ENCODE data around the gene DDX25. TPM values are rescaled to one million over a fixed set of nuclear protein-coding genes. Genes with fewer than 3 reads are reported as not detected.

Gene DDX25
- total RNA-seq, 1 experiment from 2014 or later = 0.37 TPM

DNA sequence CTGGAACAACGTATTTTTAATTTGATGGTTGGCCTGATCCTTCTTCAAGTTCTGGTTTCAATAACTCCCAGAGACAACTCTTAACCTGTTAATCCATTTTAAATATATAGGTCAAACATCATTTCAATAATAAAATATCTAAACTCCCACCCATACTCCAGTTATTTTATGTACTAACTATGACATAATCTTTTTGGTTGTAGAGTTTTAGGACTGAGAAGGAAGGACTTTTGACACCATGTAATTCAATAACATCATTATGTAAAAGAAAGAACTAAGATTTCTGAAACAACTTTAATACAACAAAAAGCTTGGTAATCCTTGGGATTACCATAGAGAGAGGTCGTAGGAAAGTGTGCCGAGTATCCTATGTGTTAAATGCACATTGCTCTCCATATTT lies 73.0 kb downstream of the DDX25 start:
- intact Hi-C loops (cut with micrococcal nuclease) = no loop called here
- BruUV-seq (replicated peaks) = no TSS peak
- Histone ChIP-seq H3K9ac (ENCODE audit: low read length) (no peak overlapping the region), H3K4me3 (replicated peaks in 1 of 2; ENCODE audit: low read depth in 1 of 2, low read length in 2 of 2) (no peak overlapping the region), H3K36me3 (ENCODE audit: control insufficient read depth in 1 of 2, insufficient read depth in 2 of 2, low read length in 2 of 2) (no peaks in the 10 kb centered on the region), H4K20me1 (ENCODE audit: insufficient read depth) (no peaks in the 10 kb centered on the region), H3K79me2 (ENCODE audit: insufficient read depth, low read length) (no peaks in the 10 kb centered on the region), H3K27me3 (ENCODE audit: insufficient read depth, low read length) (no peaks in the 10 kb centered on the region), H3K4me2 (ENCODE audit: low read length) (no peak overlapping the region), H2AFZ (ENCODE audit: low read depth, low read length, poor library complexity, severe bottlenecking) (no peak overlapping the region), H3K9me2 (ENCODE audit: insufficient read depth) (no peaks in the 10 kb centered on the region), H3K9me3 (ENCODE audit: control insufficient read depth in 1 of 2, insufficient read depth in 1 of 2, low read depth in 1 of 2, low read length in 2 of 2) (no peaks in the 10 kb centered on the region), H3K4me1 (ENCODE audit: control insufficient read depth in 1 of 2, insufficient read depth in 2 of 2, low read length in 2 of 2) (no peaks in the 10 kb centered on the region), H3K27ac (ENCODE audit: low read depth, low read length) (no peak overlapping the region)
- ChIA-PET CTCF (no interaction called here), POLR2A (no interaction called here), RAD21 (ENCODE audit: low non-redundant PET in 1 of 2, low total read pairs in 2 of 2, uncharacterized antibody in 2 of 2, unreplicated experiment in 2 of 2) (no interaction called here)
- no peak for ATAC-seq
- TF ChIP-seq ZNF274 (IDR thresholded peaks at IDR 0.05; ENCODE audit: low read depth, low read length) = no peak
- TF ChIP-seq SP1 (IDR thresholded peaks at IDR 0.05; ENCODE audit: low read depth) = no peak
- TF ChIP-seq SRF (IDR thresholded peaks at IDR 0.05; ENCODE audit: low read depth) = no peak
- no peak for TF ChIP-seq CEBPB (IDR thresholded peaks at IDR 0.05; ENCODE audit: low read depth)
- TF ChIP-seq ATF3 (IDR thresholded peaks at IDR 0.05) = no peak
- no peak for TF ChIP-seq YY1 (IDR thresholded peaks at IDR 0.05; ENCODE audit: extremely low read depth, insufficient replicate concordance, low read depth, low read length)
- TF ChIP-seq EZH2phosphoT487 (IDR thresholded peaks at IDR 0.05; ENCODE audit: borderline replicate concordance) = no peak
- no peak for TF ChIP-seq SIN3A (IDR thresholded peaks at IDR 0.05; ENCODE audit: low read depth)
- no peak for TF ChIP-seq POLR2A (IDR thresholded peaks at IDR 0.05; ENCODE audit: borderline replicate concordance, extremely low read depth, insufficient read depth, insufficient read length)
- no peak for TF ChIP-seq POLR2AphosphoS5 (IDR thresholded peaks at IDR 0.05; ENCODE audit: low read depth, low read length)
- TF ChIP-seq TCF7L2 (IDR thresholded peaks at IDR 0.05; ENCODE audit: borderline replicate concordance, extremely low read depth, insufficient read depth, insufficient read length) = no peak
- no peak for DNase-seq (ENCODE audit: low read depth, low spot score)

- ChIA-PET POLR2A (no interaction called here), CTCF (no interaction called here), RAD21 (ENCODE audit: low non-redundant PET in 1 of 2, low total read pairs in 2 of 2, uncharacterized antibody in 2 of 2, unreplicated experiment in 2 of 2) (no interaction called here)
- H3K9me3 ChIP-seq (ENCODE audit: control insufficient read depth in 1 of 2, insufficient read depth in 1 of 2, low read depth in 1 of 2, low read length in 2 of 2) = no peaks in the 10 kb centered on the region
- no peaks in the 10 kb centered on the region for H4K20me1 ChIP-seq (ENCODE audit: insufficient read depth)
- H3K9ac ChIP-seq (ENCODE audit: low read length) = no peak overlapping the region
- H3K4me1 ChIP-seq (ENCODE audit: control insufficient read depth in 1 of 2, insufficient read depth in 2 of 2, low read length in 2 of 2) = no peaks in the 10 kb centered on the region
- H3K27ac ChIP-seq (ENCODE audit: low read depth, low read length) = no peak overlapping the region
- no peaks in the 10 kb centered on the region for H3K9me2 ChIP-seq (ENCODE audit: insufficient read depth)
- no peaks in the 10 kb centered on the region for H3K79me2 ChIP-seq (ENCODE audit: insufficient read depth, low read length)
- no peak overlapping the region for H2AFZ ChIP-seq (ENCODE audit: low read depth, low read length, poor library complexity, severe bottlenecking)
- no peak overlapping the region for H3K4me2 ChIP-seq (ENCODE audit: low read length)
- DNase-seq (ENCODE audit: low read depth, low spot score) = no peak
- BruUV-seq (replicated peaks) = no TSS peak
- intact Hi-C loops (cut with micrococcal nuclease) = no loop called here
- ATAC-seq = no peak
- no peaks in the 10 kb centered on the region for H3K36me3 ChIP-seq (ENCODE audit: control insufficient read depth in 1 of 2, insufficient read depth in 2 of 2, low read length in 2 of 2)
- H3K27me3 ChIP-seq (ENCODE audit: insufficient read depth, low read length) = no peaks in the 10 kb centered on the region
- no peak overlapping the region for H3K4me3 ChIP-seq (replicated peaks in 1 of 2; ENCODE audit: low read depth in 1 of 2, low read length in 2 of 2)
- TF ChIP-seq SRF (IDR thresholded peaks at IDR 0.05; ENCODE audit: low read depth) = no peak
- no peak for TF ChIP-seq ATF3 (IDR thresholded peaks at IDR 0.05)
- no peak for TF ChIP-seq SP1 (IDR thresholded peaks at IDR 0.05; ENCODE audit: low read depth)
- TF ChIP-seq, protein P1, sequence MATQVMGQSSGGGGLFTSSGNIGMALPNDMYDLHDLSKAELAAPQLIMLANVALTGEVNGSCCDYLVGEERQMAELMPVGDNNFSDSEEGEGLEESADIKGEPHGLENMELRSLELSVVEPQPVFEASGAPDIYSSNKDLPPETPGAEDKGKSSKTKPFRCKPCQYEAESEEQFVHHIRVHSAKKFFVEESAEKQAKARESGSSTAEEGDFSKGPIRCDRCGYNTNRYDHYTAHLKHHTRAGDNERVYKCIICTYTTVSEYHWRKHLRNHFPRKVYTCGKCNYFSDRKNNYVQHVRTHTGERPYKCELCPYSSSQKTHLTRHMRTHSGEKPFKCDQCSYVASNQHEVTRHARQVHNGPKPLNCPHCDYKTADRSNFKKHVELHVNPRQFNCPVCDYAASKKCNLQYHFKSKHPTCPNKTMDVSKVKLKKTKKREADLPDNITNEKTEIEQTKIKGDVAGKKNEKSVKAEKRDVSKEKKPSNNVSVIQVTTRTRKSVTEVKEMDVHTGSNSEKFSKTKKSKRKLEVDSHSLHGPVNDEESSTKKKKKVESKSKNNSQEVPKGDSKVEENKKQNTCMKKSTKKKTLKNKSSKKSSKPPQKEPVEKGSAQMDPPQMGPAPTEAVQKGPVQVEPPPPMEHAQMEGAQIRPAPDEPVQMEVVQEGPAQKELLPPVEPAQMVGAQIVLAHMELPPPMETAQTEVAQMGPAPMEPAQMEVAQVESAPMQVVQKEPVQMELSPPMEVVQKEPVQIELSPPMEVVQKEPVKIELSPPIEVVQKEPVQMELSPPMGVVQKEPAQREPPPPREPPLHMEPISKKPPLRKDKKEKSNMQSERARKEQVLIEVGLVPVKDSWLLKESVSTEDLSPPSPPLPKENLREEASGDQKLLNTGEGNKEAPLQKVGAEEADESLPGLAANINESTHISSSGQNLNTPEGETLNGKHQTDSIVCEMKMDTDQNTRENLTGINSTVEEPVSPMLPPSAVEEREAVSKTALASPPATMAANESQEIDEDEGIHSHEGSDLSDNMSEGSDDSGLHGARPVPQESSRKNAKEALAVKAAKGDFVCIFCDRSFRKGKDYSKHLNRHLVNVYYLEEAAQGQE (IDR thresholded peaks at IDR 0.05; ENCODE audit: low read depth) = no peak
- no peak for TF ChIP-seq ELF1 (IDR thresholded peaks at IDR 0.05; ENCODE audit: borderline replicate concordance, low read depth)
- TF ChIP-seq TCF7L2 (IDR thresholded peaks at IDR 0.05; ENCODE audit: borderline replicate concordance, extremely low read depth, insufficient read depth, insufficient read length) = no peak
- TF ChIP-seq ZBTB33 (IDR thresholded peaks at IDR 0.05; ENCODE audit: extremely low read depth, insufficient replicate concordance, low read length) = no peak
These were observed 73.9 kb downstream of the DDX25 start for GRCh38 chr11:125978181-125978716.
